Stimulated activated naive CD8-positive, alpha-beta T cell treated with anti-CD3 and anti-CD28 coated beads, Interleukin-15, Interleukin-2, amounts not matched to agents 100 ng/mL and 50 ng/mL, for 24 hours (primary cell): ENCODE results near the gene TMEFF2.

Experiments
- H3K27ac Mint-ChIP-seq: one replicate; pipeline ENCODE4 v1.8.0; 2021; ENCODE audit warnings: mild to moderate bottlenecking, mixed read lengths
- H3K27me3 Mint-ChIP-seq: one replicate; pipeline ENCODE4 v1.8.0; 2021; ENCODE audit warnings: mixed read lengths
- H3K36me3 Mint-ChIP-seq: one replicate; pipeline ENCODE4 v1.8.0; 2021; ENCODE audit warnings: low read depth, mixed read lengths
- H3K4me1 Mint-ChIP-seq: one replicate; pipeline ENCODE4 v1.8.0; 2021; ENCODE audit warnings: low read depth, mixed read lengths
- H3K4me3 Mint-ChIP-seq: one replicate; pipeline ENCODE4 v1.8.0; 2021; ENCODE audit warnings: mild to moderate bottlenecking, mixed read lengths
- H3K9me3 Mint-ChIP-seq: one replicate; pipeline ENCODE4 v1.8.0; 2021; ENCODE audit warnings: mixed read lengths

TMEFF2 gene

GRCh38 chr2:192073878-192074277 is 120.9 kb downstream of the TMEFF2 start:
- no peaks in the 10 kb centered on the region for H3K9me3 Mint-ChIP-seq
- no peaks in the 10 kb centered on the region for H3K36me3 Mint-ChIP-seq
- H3K4me3 Mint-ChIP-seq, result no peak overlapping the region

GRCh38 chr2:192072778-192073177 is 122.0 kb downstream of the TMEFF2 start:
- peaks cover 16% of the 10 kb centered on the region for H3K4me1 Mint-ChIP-seq
- H3K9me3 Mint-ChIP-seq, result no peaks in the 10 kb centered on the region
- H3K4me3 Mint-ChIP-seq, result no peak overlapping the region
- H3K36me3 Mint-ChIP-seq, result no peaks in the 10 kb centered on the region
- no peaks in the 10 kb centered on the region for H3K27me3 Mint-ChIP-seq
- no peak overlapping the region for H3K27ac Mint-ChIP-seq

More at GRCh38 chr2:192073878-192074277, 120.9 kb downstream of the TMEFF2 start:
- H3K4me1 Mint-ChIP-seq, result peaks cover 16% of the 10 kb centered on the region
- no peak overlapping the region for H3K27ac Mint-ChIP-seq
- H3K27me3 Mint-ChIP-seq, result no peaks in the 10 kb centered on the region

DNA sequence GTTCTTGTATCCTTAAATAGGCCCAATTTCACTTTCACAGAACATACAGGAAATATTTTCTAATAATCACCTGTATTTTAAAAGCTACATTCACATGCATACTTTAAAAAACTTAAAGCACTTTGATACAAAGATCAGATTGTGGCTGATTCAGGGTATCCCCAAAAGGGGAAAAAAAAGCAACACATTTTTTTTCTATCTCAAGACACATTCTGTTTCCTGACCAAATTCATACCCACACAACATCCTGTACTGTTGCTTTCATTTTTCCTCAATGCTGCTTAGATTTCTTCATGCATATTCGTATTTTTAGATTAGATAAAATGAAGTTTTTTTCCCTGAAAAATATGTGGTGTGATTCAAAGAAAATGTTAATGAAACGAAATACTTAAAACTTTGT is 122.5 kb downstream of the TMEFF2 start:
- Mint-ChIP-seq H3K27me3 (no peaks in the 10 kb centered on the region), H3K4me3 (no peak overlapping the region), H3K9me3 (no peaks in the 10 kb centered on the region), H3K4me1 (peaks cover 16% of the 10 kb centered on the region), H3K36me3 (no peaks in the 10 kb centered on the region), H3K27ac (no peak overlapping the region)

DNA sequence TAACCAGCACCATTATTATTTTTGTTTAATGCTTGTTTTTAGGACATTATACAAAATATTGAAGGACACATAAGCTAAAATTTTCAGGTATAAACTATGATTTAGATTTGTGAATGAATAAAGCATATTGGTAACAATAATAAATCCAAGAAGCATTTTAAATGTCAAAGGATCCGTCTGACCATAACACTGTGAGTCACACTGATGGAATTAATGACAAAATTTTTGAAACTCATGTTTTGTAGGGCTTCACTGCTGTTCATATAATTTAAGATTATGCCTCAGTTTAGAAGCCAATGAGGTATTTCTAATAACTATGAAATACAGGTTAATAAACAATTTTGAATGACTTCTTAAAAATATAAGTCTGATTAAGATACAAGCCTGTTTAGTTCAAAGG is 124.6 kb downstream of the TMEFF2 start:
- Mint-ChIP-seq H3K4me1 (peaks cover 16% of the 10 kb centered on the region), H3K36me3 (no peaks in the 10 kb centered on the region), H3K9me3 (no peaks in the 10 kb centered on the region), H3K4me3 (no peak overlapping the region), H3K27me3 (no peaks in the 10 kb centered on the region), H3K27ac (no peak overlapping the region)

DNA sequence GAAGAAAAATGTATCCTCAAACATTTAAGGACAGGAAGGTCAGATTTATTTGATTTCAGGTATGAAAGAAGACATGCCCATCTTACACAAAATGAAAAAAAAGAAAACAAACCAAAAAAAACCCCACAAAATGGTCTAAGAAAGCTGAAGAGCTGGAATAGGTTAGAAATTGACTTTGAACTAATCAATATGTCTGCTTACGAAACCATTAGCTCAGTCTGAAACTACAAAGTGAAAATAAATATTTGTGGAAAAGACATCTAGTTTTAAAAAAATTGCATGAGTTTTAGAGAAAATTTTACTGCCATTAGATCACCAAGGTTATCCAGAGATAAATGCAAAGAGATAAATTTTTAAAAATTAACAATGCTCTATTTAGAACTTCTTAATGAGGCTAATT is 125.3 kb downstream of the TMEFF2 start:
- Mint-ChIP-seq H3K27me3 (no peaks in the 10 kb centered on the region), H3K9me3 (no peaks in the 10 kb centered on the region), H3K4me1 (peaks cover 16% of the 10 kb centered on the region), H3K27ac (no peak overlapping the region), H3K36me3 (no peaks in the 10 kb centered on the region), H3K4me3 (no peak overlapping the region)

GRCh38 chr2:192068966-192069365 is 125.8 kb downstream of the TMEFF2 start:
- no peak overlapping the region for H3K27ac Mint-ChIP-seq
- no peak overlapping the region for H3K4me3 Mint-ChIP-seq
- no peaks in the 10 kb centered on the region for H3K36me3 Mint-ChIP-seq
- H3K4me1 Mint-ChIP-seq, result peaks cover 16% of the 10 kb centered on the region
- no peaks in the 10 kb centered on the region for H3K27me3 Mint-ChIP-seq
- no peaks in the 10 kb centered on the region for H3K9me3 Mint-ChIP-seq

DNA sequence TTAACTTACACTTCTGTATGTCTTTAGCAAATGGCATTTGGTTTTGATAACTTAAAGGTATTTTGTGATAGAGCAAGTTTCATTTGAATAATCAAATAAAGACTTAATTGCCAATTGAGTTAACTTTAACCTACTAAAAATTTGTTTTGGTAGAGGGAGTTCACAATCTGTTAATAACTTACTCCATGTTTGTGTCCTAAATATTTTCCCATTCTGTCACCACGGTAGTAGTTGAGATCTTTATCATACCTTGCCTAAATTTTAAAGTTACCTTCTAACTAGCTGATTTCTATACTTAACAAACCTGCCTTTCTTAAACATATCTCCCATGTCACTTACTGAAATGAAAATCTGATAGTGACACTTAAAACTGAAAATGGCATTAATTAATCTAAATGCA is 127.1 kb downstream of the TMEFF2 start:
- Mint-ChIP-seq H3K4me3 (no peak overlapping the region), H3K36me3 (no peaks in the 10 kb centered on the region), H3K9me3 (no peaks in the 10 kb centered on the region), H3K27ac (no peak overlapping the region), H3K27me3 (no peaks in the 10 kb centered on the region), H3K4me1 (peaks cover 10% of the 10 kb centered on the region)

GRCh38 chr2:192064459-192064858 is 130.3 kb downstream of the TMEFF2 start:
- H3K4me3 Mint-ChIP-seq, result no peak overlapping the region
- H3K4me1 Mint-ChIP-seq, result no peaks in the 10 kb centered on the region
- no peaks in the 10 kb centered on the region for H3K9me3 Mint-ChIP-seq
- no peaks in the 10 kb centered on the region for H3K36me3 Mint-ChIP-seq
- no peaks in the 10 kb centered on the region for H3K27me3 Mint-ChIP-seq
- no peak overlapping the region for H3K27ac Mint-ChIP-seq

DNA sequence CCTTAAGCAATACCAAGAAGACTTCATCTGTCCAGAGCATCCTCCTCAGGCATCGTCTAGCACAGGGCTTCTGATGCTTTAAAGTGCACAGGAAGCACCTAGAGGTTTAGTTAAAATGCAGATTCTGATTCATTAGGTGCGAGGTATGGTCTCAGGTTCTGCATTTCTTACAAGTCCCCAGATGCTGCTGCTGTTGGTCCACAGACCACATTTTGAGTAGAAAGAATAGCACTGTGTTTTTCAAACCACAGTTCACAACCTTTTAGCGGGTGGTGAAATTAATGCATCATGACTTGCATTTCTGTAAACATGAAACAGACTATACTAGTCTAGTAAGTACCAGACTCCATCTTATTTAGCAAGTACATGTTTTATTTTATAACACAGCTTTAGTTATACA is 134.6 kb downstream of the TMEFF2 start:
- H3K9me3 Mint-ChIP-seq, result no peaks in the 10 kb centered on the region
- H3K4me3 Mint-ChIP-seq, result no peak overlapping the region

DNA sequence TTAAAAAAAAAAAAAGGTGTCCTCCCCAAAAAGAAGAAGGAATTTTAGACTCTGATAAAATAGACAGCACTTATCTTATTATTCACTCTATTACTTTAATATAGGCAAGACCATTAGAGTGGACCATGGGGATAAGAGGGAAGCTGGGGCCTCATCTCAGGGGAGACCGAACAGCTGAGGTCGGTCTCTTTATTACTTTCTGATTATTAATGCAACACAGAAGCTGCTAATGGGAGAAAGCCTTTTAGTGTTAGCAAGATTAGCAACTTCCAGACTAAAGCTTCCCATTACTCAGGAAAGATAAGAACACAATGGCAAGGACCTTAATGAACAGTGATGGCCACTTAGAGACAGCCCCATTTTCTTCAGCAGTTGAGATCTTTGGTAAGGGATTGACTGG is 135.5 kb downstream of the TMEFF2 start:
- Mint-ChIP-seq H3K4me3 (no peak overlapping the region), H3K36me3 (no peaks in the 10 kb centered on the region)

More for the DNA sequence above, 134.6 kb downstream of the TMEFF2 start:
- Mint-ChIP-seq H3K27ac (no peak overlapping the region), H3K36me3 (no peaks in the 10 kb centered on the region), H3K27me3 (no peaks in the 10 kb centered on the region), H3K4me1 (no peaks in the 10 kb centered on the region)

DNA sequence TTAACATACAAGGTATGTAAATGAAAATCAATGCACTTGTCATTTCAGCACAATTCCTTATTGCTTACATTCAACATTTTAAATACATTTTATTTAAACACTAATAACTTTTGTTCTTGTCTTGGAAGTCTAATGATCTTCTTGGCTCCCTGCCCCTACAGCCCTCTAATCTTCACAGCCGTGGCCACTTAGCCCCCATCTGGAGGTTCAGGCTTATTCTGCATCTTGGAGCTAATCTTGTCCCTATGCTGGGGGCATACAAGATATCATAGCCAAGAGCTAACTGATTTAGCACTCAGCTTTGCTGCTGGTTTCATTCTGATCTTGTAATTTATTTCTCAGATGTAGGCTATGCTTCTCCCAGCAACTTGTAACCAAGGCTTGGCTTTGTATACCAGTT is 140.8 kb downstream of the TMEFF2 start:
- no peaks in the 10 kb centered on the region for H3K4me1 Mint-ChIP-seq
- H3K36me3 Mint-ChIP-seq, result no peaks in the 10 kb centered on the region
- H3K27ac Mint-ChIP-seq, result no peak overlapping the region

More for the DNA sequence above, 135.5 kb downstream of the TMEFF2 start:
- Mint-ChIP-seq H3K27me3 (no peaks in the 10 kb centered on the region), H3K4me1 (no peaks in the 10 kb centered on the region), H3K9me3 (no peaks in the 10 kb centered on the region), H3K27ac (no peak overlapping the region)

GRCh38 chr2:192051533-192051932 is 143.2 kb downstream of the TMEFF2 start:
- Mint-ChIP-seq H3K4me1 (no peaks in the 10 kb centered on the region), H3K36me3 (no peaks in the 10 kb centered on the region), H3K27me3 (no peaks in the 10 kb centered on the region), H3K27ac (no peak overlapping the region), H3K9me3 (no peaks in the 10 kb centered on the region), H3K4me3 (no peak overlapping the region)

More for the DNA sequence above, 140.8 kb downstream of the TMEFF2 start:
- Mint-ChIP-seq H3K27me3 (no peaks in the 10 kb centered on the region), H3K4me3 (no peak overlapping the region), H3K9me3 (no peaks in the 10 kb centered on the region)

DNA sequence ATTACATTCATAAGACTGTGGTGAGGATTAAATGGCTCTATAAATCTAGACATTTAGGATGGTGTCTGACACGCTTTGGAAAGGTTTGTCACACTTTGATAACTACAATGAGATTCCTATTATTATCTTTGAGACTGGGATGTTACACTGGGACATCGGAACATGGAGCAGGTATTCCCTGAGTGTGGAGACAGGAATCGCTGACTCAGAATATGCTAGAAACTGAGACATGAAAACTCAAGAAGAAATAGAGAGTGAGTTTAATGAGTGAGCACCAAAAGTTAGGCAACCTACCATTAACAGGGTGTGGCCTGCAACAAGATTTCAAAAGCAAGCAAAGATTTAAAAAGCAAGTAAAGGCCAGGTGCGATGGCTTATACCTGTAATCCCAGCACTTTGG is 145.4 kb downstream of the TMEFF2 start:
- Mint-ChIP-seq H3K4me1 (no peaks in the 10 kb centered on the region), H3K27ac (no peak overlapping the region)

DNA sequence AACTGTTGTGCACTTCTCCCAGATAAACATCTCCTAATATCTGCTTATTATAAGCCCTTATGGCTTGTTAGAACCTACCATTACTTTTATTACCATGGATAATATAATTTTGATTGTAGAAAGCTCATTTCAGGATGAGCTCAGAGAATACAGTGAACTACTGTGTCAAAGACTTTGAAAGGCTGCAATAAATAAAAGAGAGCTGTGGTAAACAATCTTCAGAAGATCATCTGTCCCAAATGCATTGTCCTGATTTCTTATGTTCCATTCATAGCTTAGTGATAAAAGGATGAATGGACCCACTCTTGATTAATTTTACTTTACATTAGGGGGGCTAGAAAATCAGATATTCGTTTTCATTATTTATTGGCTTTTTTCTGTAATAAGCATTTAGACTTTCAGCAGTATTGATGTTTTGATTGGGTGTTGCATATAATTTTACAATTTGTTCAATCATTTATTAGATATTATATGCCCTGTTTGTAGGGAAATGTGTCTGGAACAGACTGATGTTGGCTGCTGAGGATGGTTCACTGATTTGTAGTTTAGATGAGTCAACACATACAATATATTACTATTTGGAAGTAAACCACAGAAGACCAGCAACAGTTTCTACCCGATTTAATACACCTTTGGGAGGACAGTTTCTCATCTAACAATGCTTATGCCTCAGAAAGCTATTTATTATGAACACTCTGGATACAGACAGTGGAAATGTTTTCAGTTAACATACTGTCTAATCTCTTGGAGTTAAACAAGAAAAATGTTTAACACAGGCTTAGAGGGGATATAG is 147.2 kb downstream of the TMEFF2 start:
- no peaks in the 10 kb centered on the region for H3K4me1 Mint-ChIP-seq
- no peaks in the 10 kb centered on the region for H3K9me3 Mint-ChIP-seq
- H3K4me3 Mint-ChIP-seq, result no peak overlapping the region
- H3K27me3 Mint-ChIP-seq, result no peaks in the 10 kb centered on the region
- no peak overlapping the region for H3K27ac Mint-ChIP-seq
- no peaks in the 10 kb centered on the region for H3K36me3 Mint-ChIP-seq

More for the DNA sequence above, 145.4 kb downstream of the TMEFF2 start:
- Mint-ChIP-seq H3K36me3 (no peaks in the 10 kb centered on the region), H3K9me3 (no peaks in the 10 kb centered on the region), H3K27me3 (no peaks in the 10 kb centered on the region), H3K4me3 (no peak overlapping the region)

DNA sequence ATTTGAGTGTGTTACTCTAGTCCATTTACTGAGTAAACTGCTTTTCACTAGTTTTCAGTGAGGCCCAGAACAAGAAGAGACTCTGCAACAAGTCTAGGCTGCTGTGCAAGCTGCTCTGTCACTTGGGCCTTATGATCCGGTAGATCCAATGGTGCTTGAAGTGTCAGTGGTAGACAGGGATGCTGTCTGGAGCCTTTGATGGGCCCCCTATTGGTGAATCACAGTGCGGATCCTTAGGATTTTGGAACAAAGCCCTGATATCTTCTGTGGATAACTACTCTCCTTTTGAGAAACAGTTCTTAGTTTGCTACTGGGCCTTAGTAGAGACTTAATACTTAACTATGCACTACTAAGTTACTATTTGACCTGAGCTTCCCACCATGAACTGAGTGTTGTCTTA is 150.2 kb downstream of the TMEFF2 start:
- Mint-ChIP-seq H3K27ac (no peak overlapping the region), H3K27me3 (no peaks in the 10 kb centered on the region), H3K4me1 (no peaks in the 10 kb centered on the region), H3K9me3 (no peaks in the 10 kb centered on the region), H3K36me3 (no peaks in the 10 kb centered on the region), H3K4me3 (no peak overlapping the region)
